Left ventricle myocardium inferior (tissue), 1 donor: ENCODE results near the gene KIF22. TPM values are rescaled to one million over a fixed set of nuclear protein-coding genes. Genes with fewer than 3 reads are reported as not detected.
"Not testable (repeated sequence)": the region's sequence is repeated elsewhere in the genome, so short reads cannot be mapped to it uniquely, and the experiment has no call there.

Source experiments
- DNase-seq: peaks from one replicate; pipeline ENCODE4 v3.0.0-alpha.2; 2020
- H3K27ac ChIP-seq: fragments of 200-600 bp; replicated peaks from 2 replicates; pipeline ENCODE4 v1.8.0; 2021
- H3K27me3 ChIP-seq: fragments of 200-600 bp; 2 replicates; pipeline ENCODE4 v1.8.0; 2021; ENCODE audit warnings: low read depth
- H3K36me3 ChIP-seq: fragments of 200-600 bp; 2 replicates; pipeline ENCODE4 v1.8.0; 2021
- H3K4me1 ChIP-seq: fragments of 200-600 bp; 2 replicates; pipeline ENCODE4 v1.8.0; 2021
- H3K4me3 ChIP-seq: fragments of 200-600 bp; 2 replicates; pipeline ENCODE4 v1.8.0; 2021; ENCODE audit warnings: mild to moderate bottlenecking, moderate library complexity
- H3K9me3 ChIP-seq: fragments of 200-600 bp; replicated peaks from 2 replicates; pipeline ENCODE4 v1.8.0; 2021
- CTCF ChIP-seq: fragments of 200-600 bp; IDR thresholded peaks from 2 replicates; pipeline ENCODE4 v1.8.0; 2021; ENCODE audit warnings: antibody characterized with exemption, mild to moderate bottlenecking, borderline replicate concordance
- intact Hi-C: fragments of 100-400 bp; cut with micrococcal nuclease; formaldehyde crosslinking; loops from one replicate; pipeline ENCODE4 v1.11.0; 2022
- total RNA-seq: library from RNA; stranded (reverse); fragmentation: NEBNext Ultra II Directional; extraction: Animal tissue kit (Norgen Biotek cat#: 25700); gene quantifications from one replicate; pipeline ENCODE4 v1.2.1, GENCODE V29; 2021
- donor health status: DM: no; HTN: yes; CAD: no; lungs with severe emphysema.

The KIF22 gene
- total RNA-seq, 1 donor from 2014 or later = 46.9 TPM

GRCh38 chr16:29831490-29831889, 40.9 kb downstream of the KIF22 start:
- no peak overlapping the region for H3K27ac ChIP-seq
- no peak for DNase-seq
- H3K27me3 ChIP-seq = no peaks in the 10 kb centered on the region
- H3K4me1 ChIP-seq = peaks cover 37% of the 10 kb centered on the region
- H3K9me3 ChIP-seq = no peaks in the 10 kb centered on the region
- H3K36me3 ChIP-seq = peaks cover 58% of the 10 kb centered on the region
- TF ChIP-seq CTCF = no peak
- no peak overlapping the region for H3K4me3 ChIP-seq
- intact Hi-C loops = no loop called here

GRCh38 chr16:29833219-29833618, 42.7 kb downstream of the KIF22 start:
- Histone ChIP-seq H3K36me3 (peaks cover 75% of the 10 kb centered on the region), H3K4me1 (peaks cover 23% of the 10 kb centered on the region)
- H3K9me3 ChIP-seq, H3K4me3 ChIP-seq, H3K27me3 ChIP-seq, H3K27ac ChIP-seq, DNase-seq, intact Hi-C loops: not testable (repeated sequence)

- no peak for DNase-seq
- no peak overlapping the region for H3K27ac ChIP-seq
- TF ChIP-seq CTCF = no peak
- peaks cover 83% of the 10 kb centered on the region for H3K36me3 ChIP-seq
- peaks cover 21% of the 10 kb centered on the region for H3K4me1 ChIP-seq
- no peak overlapping the region for H3K4me3 ChIP-seq
- intact Hi-C loops = no loop called here
- H3K27me3 ChIP-seq = no peaks in the 10 kb centered on the region
- no peaks in the 10 kb centered on the region for H3K9me3 ChIP-seq
Measured at GRCh38 chr16:29834079-29834478, 43.5 kb downstream of the KIF22 start.

GRCh38 chr16:29835926-29836325, 45.4 kb downstream of the KIF22 start:
- Histone ChIP-seq H3K36me3 (peaks cover 92% of the 10 kb centered on the region), H3K4me3 (no peak overlapping the region), H3K9me3 (no peaks in the 10 kb centered on the region), H3K27ac (no peak overlapping the region), H3K27me3 (no peaks in the 10 kb centered on the region), H3K4me1 (peaks cover 15% of the 10 kb centered on the region)
- intact Hi-C loops = no loop called here
- TF ChIP-seq CTCF = no peak
- DNase-seq = no peak

DNA sequence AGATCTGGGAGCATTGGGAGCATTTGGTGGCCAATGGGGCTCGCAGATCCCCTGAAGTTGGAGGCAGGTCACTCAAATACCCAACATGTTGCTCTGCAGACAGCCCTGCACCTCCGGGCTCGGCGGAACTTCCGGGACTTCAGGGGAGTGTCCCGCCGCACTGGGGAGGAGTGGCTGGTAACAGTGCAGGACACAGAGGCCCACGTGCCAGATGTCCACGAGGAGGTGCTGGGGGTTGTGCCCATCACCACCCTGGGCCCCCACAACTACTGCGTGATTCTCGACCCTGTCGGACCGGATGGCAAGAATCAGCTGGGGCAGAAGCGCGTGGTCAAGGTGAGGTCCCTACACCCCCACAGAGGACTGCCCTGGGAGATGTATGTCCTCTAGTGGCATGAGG, 46.1 kb downstream of the KIF22 start:
- no peak for TF ChIP-seq CTCF
- peaks cover 92% of the 10 kb centered on the region for H3K36me3 ChIP-seq
- H3K27ac ChIP-seq = no peak overlapping the region
- H3K27me3 ChIP-seq = no peaks in the 10 kb centered on the region
- no peak for DNase-seq
- intact Hi-C loops = no loop called here
- H3K4me1 ChIP-seq = peaks cover 8% of the 10 kb centered on the region
- no peak overlapping the region for H3K4me3 ChIP-seq
- H3K9me3 ChIP-seq = no peaks in the 10 kb centered on the region

GRCh38 chr16:29837841-29838240, 47.3 kb downstream of the KIF22 start:
- TF ChIP-seq CTCF = no peak

More at GRCh38 chr16:29837841-29838240, 47.3 kb downstream of the KIF22 start:
- H3K9me3 ChIP-seq = no peaks in the 10 kb centered on the region
- no peak overlapping the region for H3K27ac ChIP-seq
- H3K27me3 ChIP-seq = no peaks in the 10 kb centered on the region
- H3K36me3 ChIP-seq = peaks cover 96% of the 10 kb centered on the region
- H3K4me1 ChIP-seq = peaks cover 6% of the 10 kb centered on the region
- no peak for DNase-seq
- intact Hi-C loops = no loop called here
- no peak overlapping the region for H3K4me3 ChIP-seq
